Neural cell (in vitro differentiated cells): Measurements from ENCODE around the gene CPO. TPM values are rescaled to one million over a fixed set of nuclear protein-coding genes. Genes with fewer than 3 reads are reported as not detected.

Experiments
- H2AFZ ChIP-seq: fragments of 200-600, 300-800 bp; sonication (generic), shearing (Covaris generic); 2 replicates; pipeline ENCODE4 v1.6.0; 2014; ENCODE audit warnings: low read depth, mild to moderate bottlenecking, antibody characterized with exemption, low read length, moderate library complexity
- H3F3A ChIP-seq: fragments of 200-600 bp; shearing (Covaris generic); 2 replicates; pipeline ENCODE4 v1.6.1; 2016; ENCODE audit warnings: mild to moderate bottlenecking, moderate library complexity, mixed read lengths, antibody characterized with exemption, low read length; ENCODE audit not compliant: insufficient read depth, poor library complexity, severe bottlenecking
- H3K27ac ChIP-seq: fragments of 200-600, 300-800 bp; sonication (generic), shearing (Covaris generic); 2 replicates; pipeline ENCODE4 v1.5.1; 2014; ENCODE audit warnings: mild to moderate bottlenecking, low read length, moderate library complexity
- H3K27me3 ChIP-seq: fragments of 300-800, 200-600 bp; sonication (generic), shearing (Covaris generic); 2 replicates; pipeline ENCODE4 v1.6.0; 2014; ENCODE audit warnings: mild to moderate bottlenecking, low read depth, low read length, moderate library complexity; ENCODE audit not compliant: insufficient read depth
- H3K36me3 ChIP-seq: fragments of 300-800, 200-600 bp; sonication (generic), shearing (Covaris generic); 2 replicates; pipeline ENCODE4 v1.5.1; 2014; ENCODE audit warnings: mild to moderate bottlenecking, antibody characterized with exemption, low read length, moderate library complexity; ENCODE audit not compliant: insufficient read depth
- H3K4me2 ChIP-seq: fragments of 300-800, 200-600 bp; sonication (generic), shearing (Covaris generic); 2 replicates; pipeline ENCODE4 v1.6.0; 2014; ENCODE audit warnings: mild to moderate bottlenecking, low read length
- H3K4me3 ChIP-seq: fragments of 300-800, 200-600 bp; sonication (generic), shearing (Covaris generic); 2 replicates; pipeline ENCODE4 v1.5.1; 2014; ENCODE audit warnings: mild to moderate bottlenecking, low read length, moderate library complexity
- H3K79me2 ChIP-seq: fragments of 200-600 bp; shearing (Covaris generic); replicated peaks from 2 replicates; pipeline ENCODE4 v1.6.0; 2014; ENCODE audit warnings: mild to moderate bottlenecking, low read length, moderate library complexity; ENCODE audit not compliant: insufficient read depth
- H3K9ac ChIP-seq: fragments of 300-800, 200-600 bp; sonication (generic), shearing (Covaris generic); 2 replicates; pipeline ENCODE4 v1.6.1; 2016; ENCODE audit warnings: mild to moderate bottlenecking, low read length, mixed read lengths
- H3K9me2 ChIP-seq: fragments of 200-600 bp; shearing (Covaris generic); 2 replicates; pipeline ENCODE4 v1.6.1; 2016; ENCODE audit warnings: mild to moderate bottlenecking, low read length, mixed read lengths; ENCODE audit not compliant: insufficient read depth
- H3K9me3 ChIP-seq: fragments of 200-600, 300-800 bp; sonication (generic), shearing (Covaris generic); 2 replicates; pipeline ENCODE4 v1.6.1; 2016; ENCODE audit warnings: mild to moderate bottlenecking, mixed run types, low read length, moderate library complexity, mixed read lengths
- H4K20me1 ChIP-seq: fragments of 200-600 bp; shearing (Covaris generic); 2 replicates; pipeline ENCODE4 v1.6.1; 2016; ENCODE audit warnings: mild to moderate bottlenecking, mixed run types; ENCODE audit not compliant: insufficient read depth
- EP300 ChIP-seq: fragments of 450-650 bp; conservative IDR thresholded peaks from 2 replicates; pipeline ENCODE4 v1.6.1; 2014; ENCODE audit warnings: antibody characterized with exemption, mild to moderate bottlenecking, moderate library complexity; ENCODE audit not compliant: poor library complexity, severe bottlenecking
- EZH2 ChIP-seq: fragments of 200-600, 300-800 bp; shearing (Covaris generic), sonication (generic); IDR thresholded peaks from 2 replicates; pipeline ENCODE4 v1.6.1; 2014; ENCODE audit warnings: antibody characterized with exemption, low read length, borderline replicate concordance, mild to moderate bottlenecking; ENCODE audit not compliant: insufficient read depth, poor library complexity, severe bottlenecking
- MXI1 ChIP-seq: fragments of 450-650 bp; conservative IDR thresholded peaks from 2 replicates; pipeline ENCODE4 v1.6.1; 2014; ENCODE audit warnings: antibody characterized with exemption, mild to moderate bottlenecking; ENCODE audit not compliant: poor library complexity, severe bottlenecking
- POLR2AphosphoS5 ChIP-seq: IDR thresholded peaks from 2 replicates; pipeline ENCODE4 v1.6.1; 2012
- RAD21 ChIP-seq: fragments of 450-650 bp; conservative IDR thresholded peaks from 2 replicates; pipeline ENCODE4 v1.6.1; 2014; ENCODE audit warnings: antibody characterized with exemption, mild to moderate bottlenecking, moderate library complexity
- SMC3 ChIP-seq: fragments of 450-650 bp; conservative IDR thresholded peaks from 2 replicates; pipeline ENCODE4 v1.6.1; 2014; ENCODE audit warnings: antibody characterized with exemption, mild to moderate bottlenecking, moderate library complexity; ENCODE audit not compliant: poor library complexity
- TAF1 ChIP-seq: IDR thresholded peaks from 2 replicates; pipeline ENCODE4 v1.6.1; 2012; ENCODE audit warnings: low read depth
- polyA plus RNA-seq: library from polyadenylated mRNA; depleted of rRNA; stranded (reverse); fragments of >200 nt; gene quantifications from 2 replicates; pipeline ENCODE4 v1.2.3, GENCODE V29; 2014
- TF ChIP-seq, protein P1 (sequence below): fragments of 450-650 bp; IDR thresholded peaks from 2 replicates; pipeline ENCODE4 v1.5.1; 2014; ENCODE audit warnings: antibody characterized with exemption, mild to moderate bottlenecking, moderate library complexity; ENCODE audit not compliant: poor library complexity, severe bottlenecking
- TF ChIP-seq, protein P2 (sequence below): IDR thresholded peaks from 2 replicates; pipeline ENCODE4 v1.6.1; 2012; ENCODE audit warnings: borderline replicate concordance

The CPO gene
- polyA plus RNA-seq, 1 donor from 2014 or later, result 1.2 TPM

DNA sequence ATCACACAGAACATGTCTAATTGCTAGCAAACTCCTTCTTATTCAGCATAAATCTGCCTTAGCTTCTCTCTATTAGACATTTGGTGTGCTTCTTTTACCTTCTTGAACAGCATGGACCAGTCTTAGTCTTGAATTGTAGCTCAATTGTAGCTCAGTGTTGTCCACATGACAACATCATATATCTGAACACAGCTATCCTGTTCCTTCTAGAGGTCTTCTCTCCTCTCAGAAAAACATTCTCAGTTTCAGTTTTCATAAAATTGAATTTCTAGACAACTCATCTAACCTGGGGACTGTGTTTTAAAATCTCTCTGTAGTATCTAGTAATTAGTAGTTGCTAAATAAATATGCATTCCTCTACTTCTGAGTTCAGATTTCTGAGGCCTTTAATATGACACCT lies 47.6 kb downstream of the CPO start:
- no peak overlapping the region for H2AFZ ChIP-seq

DNA sequence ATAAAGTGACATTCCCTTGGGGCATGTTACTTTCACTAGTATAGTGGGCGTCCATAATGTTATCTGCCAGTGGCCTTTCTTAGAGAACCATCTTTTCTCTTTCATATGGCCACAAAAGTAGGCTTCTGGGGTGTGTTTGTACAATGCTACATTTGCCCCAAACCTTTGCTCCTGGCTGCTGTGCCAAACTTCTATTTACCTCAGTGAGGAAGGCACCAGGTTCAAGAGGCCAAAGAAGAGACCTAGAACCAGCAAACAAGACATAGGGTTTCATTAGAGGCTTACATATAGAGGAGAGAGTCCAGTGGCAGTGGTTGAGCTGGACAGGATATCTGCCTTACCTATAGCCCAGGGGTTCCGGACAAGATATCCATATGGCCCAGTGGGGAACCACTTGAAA lies 48.5 kb downstream of the CPO start:
- Histone ChIP-seq H3K27ac (no peak overlapping the region), H3K36me3 (no peaks in the 10 kb centered on the region), H3K27me3 (no peaks in the 10 kb centered on the region), H3K9ac (no peak overlapping the region), H3K4me3 (no peak overlapping the region), H3K9me3 (no peaks in the 10 kb centered on the region), H3K4me2 (no peak overlapping the region), H2AFZ (no peak overlapping the region), H4K20me1 (no peaks in the 10 kb centered on the region), H3F3A (no peaks in the 10 kb centered on the region), H3K9me2 (no peaks in the 10 kb centered on the region), H3K79me2 (peaks cover 4% of the 10 kb centered on the region)
- no peak for TF ChIP-seq EZH2
- TF ChIP-seq SMC3, result no peak
- no peak for TF ChIP-seq RAD21

More for the DNA sequence above, 47.6 kb downstream of the CPO start:
- H3K9ac ChIP-seq, result no peak overlapping the region
- H3K27me3 ChIP-seq, result no peaks in the 10 kb centered on the region
- no peaks in the 10 kb centered on the region for H4K20me1 ChIP-seq
- TF ChIP-seq TAF1 (no peak), RAD21 (no peak), MXI1 (no peak), POLR2AphosphoS5 (no peak), SMC3 (no peak), EZH2 (no peak), EP300 (no peak)
- TF ChIP-seq, protein P1, sequence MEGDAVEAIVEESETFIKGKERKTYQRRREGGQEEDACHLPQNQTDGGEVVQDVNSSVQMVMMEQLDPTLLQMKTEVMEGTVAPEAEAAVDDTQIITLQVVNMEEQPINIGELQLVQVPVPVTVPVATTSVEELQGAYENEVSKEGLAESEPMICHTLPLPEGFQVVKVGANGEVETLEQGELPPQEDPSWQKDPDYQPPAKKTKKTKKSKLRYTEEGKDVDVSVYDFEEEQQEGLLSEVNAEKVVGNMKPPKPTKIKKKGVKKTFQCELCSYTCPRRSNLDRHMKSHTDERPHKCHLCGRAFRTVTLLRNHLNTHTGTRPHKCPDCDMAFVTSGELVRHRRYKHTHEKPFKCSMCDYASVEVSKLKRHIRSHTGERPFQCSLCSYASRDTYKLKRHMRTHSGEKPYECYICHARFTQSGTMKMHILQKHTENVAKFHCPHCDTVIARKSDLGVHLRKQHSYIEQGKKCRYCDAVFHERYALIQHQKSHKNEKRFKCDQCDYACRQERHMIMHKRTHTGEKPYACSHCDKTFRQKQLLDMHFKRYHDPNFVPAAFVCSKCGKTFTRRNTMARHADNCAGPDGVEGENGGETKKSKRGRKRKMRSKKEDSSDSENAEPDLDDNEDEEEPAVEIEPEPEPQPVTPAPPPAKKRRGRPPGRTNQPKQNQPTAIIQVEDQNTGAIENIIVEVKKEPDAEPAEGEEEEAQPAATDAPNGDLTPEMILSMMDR, result no peak
- TF ChIP-seq, protein P2, sequence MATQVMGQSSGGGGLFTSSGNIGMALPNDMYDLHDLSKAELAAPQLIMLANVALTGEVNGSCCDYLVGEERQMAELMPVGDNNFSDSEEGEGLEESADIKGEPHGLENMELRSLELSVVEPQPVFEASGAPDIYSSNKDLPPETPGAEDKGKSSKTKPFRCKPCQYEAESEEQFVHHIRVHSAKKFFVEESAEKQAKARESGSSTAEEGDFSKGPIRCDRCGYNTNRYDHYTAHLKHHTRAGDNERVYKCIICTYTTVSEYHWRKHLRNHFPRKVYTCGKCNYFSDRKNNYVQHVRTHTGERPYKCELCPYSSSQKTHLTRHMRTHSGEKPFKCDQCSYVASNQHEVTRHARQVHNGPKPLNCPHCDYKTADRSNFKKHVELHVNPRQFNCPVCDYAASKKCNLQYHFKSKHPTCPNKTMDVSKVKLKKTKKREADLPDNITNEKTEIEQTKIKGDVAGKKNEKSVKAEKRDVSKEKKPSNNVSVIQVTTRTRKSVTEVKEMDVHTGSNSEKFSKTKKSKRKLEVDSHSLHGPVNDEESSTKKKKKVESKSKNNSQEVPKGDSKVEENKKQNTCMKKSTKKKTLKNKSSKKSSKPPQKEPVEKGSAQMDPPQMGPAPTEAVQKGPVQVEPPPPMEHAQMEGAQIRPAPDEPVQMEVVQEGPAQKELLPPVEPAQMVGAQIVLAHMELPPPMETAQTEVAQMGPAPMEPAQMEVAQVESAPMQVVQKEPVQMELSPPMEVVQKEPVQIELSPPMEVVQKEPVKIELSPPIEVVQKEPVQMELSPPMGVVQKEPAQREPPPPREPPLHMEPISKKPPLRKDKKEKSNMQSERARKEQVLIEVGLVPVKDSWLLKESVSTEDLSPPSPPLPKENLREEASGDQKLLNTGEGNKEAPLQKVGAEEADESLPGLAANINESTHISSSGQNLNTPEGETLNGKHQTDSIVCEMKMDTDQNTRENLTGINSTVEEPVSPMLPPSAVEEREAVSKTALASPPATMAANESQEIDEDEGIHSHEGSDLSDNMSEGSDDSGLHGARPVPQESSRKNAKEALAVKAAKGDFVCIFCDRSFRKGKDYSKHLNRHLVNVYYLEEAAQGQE, result no peak
- H3K9me2 ChIP-seq, result no peaks in the 10 kb centered on the region
- H3K27ac ChIP-seq, result no peak overlapping the region
- H3K79me2 ChIP-seq, result peaks cover 7% of the 10 kb centered on the region
- no peaks in the 10 kb centered on the region for H3K9me3 ChIP-seq
- H3K4me3 ChIP-seq, result no peak overlapping the region
- H3K36me3 ChIP-seq, result no peaks in the 10 kb centered on the region
- no peaks in the 10 kb centered on the region for H3F3A ChIP-seq
- H3K4me2 ChIP-seq, result no peak overlapping the region

DNA sequence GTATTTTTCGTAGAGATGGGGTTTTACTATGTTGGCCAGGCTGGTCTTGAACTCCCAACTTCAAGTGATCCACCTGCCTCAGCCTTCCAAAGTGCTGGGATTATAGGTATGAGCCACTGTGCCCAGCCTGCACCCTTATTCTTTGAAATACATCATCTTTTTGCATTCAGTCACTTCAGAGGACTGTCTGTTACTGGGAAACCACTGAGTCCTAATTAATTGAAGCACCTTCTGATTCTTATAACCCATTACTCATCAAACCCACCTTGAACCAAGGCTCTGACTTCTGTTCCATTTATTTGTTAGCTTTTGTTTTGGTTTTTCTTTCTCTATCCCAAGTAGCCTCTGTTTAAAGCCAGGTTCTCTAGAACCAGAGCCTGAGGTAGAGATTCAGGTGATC lies 49.6 kb downstream of the CPO start:
- Histone ChIP-seq H3K36me3 (no peaks in the 10 kb centered on the region), H3K9me3 (no peaks in the 10 kb centered on the region), H3K9me2 (no peaks in the 10 kb centered on the region), H3F3A (no peaks in the 10 kb centered on the region), H3K9ac (no peak overlapping the region), H3K4me2 (no peak overlapping the region), H3K27ac (no peak overlapping the region), H3K4me3 (no peak overlapping the region), H4K20me1 (no peaks in the 10 kb centered on the region), H3K27me3 (no peaks in the 10 kb centered on the region), H3K79me2 (no peaks in the 10 kb centered on the region), H2AFZ (no peak overlapping the region)
- TF ChIP-seq, protein P2, result no peak
- TF ChIP-seq RAD21, result no peak
- TF ChIP-seq POLR2AphosphoS5, result no peak
- no peak for TF ChIP-seq EP300
- no peak for TF ChIP-seq EZH2
- TF ChIP-seq MXI1, result no peak
- no peak for TF ChIP-seq TAF1
- TF ChIP-seq, protein P1, result no peak
- no peak for TF ChIP-seq SMC3
